SK-N-SH treated with all-trans-retinoic acid at 6 μM for 48 hours (cell line): ENCODE results near the gene C19orf85.

Experiments
- ISL1 ChIP-seq: fragments of 250-450 bp; sonication (Bioruptor Pico); IDR thresholded peaks from 2 replicates; pipeline ENCODE4 v2.1.2; 2022; ENCODE audit warnings: mild to moderate bottlenecking, moderate library complexity
- ZFP30 ChIP-seq: fragments of 450-650 bp; formaldehyde crosslinking; IDR thresholded peaks from 2 replicates; pipeline ENCODE4 v1.5.0; 2022; ENCODE audit warnings: mild to moderate bottlenecking, moderate library complexity

GRCh38 chr19:55477905-55478304 is 13.4 kb upstream of the C19orf85 start:
- no peak for TF ChIP-seq ZFP30 (CRISPR knock-in tag)
- TF ChIP-seq ISL1, result no peak
